HG02588 (cell line): ENCODE results near the gene GCK.

Experiments used
- ATAC-seq: cut with Tn5 transposase; IDR thresholded peaks from one replicate; pipeline ENCODE4 v1.9.1; 2021; ENCODE audit warnings: mild to moderate bottlenecking, moderate library complexity; ENCODE audit not compliant: unreplicated experiment

GCK gene

GRCh38 chr7:44124822-44125202 lies 64.4 kb downstream of the GCK start:
- no peak for ATAC-seq

GRCh38 chr7:44123190-44124003 lies 65.8 kb downstream of the GCK start, which contains the start of gene POLD2:
TSS of gene POLD2 (minus strand) at chr7:44123548. CDS start at chr7:44122053, 1,495 bp downstream.
- ATAC-seq, result peak; percentile 98

- ATAC-seq, result no peak
Measured at GRCh38 chr7:44122529-44122928, 66.7 kb downstream of the GCK start.

GRCh38 chr7:44121761-44122420 lies 67.3 kb downstream of the GCK start:
- no peak for ATAC-seq

GRCh38 chr7:44120395-44120794 lies 68.8 kb downstream of the GCK start:
- no peak for ATAC-seq

- no peak for ATAC-seq
Measured at GRCh38 chr7:44119829-44120380, 69.3 kb downstream of the GCK start.

GRCh38 chr7:44117801-44118429 lies 71.3 kb downstream of the GCK start:
- ATAC-seq, result no peak

GRCh38 chr7:44116789-44117666 lies 72.2 kb downstream of the GCK start:
- no peak for ATAC-seq

GRCh38 chr7:44116087-44116788 lies 73.0 kb downstream of the GCK start:
- no peak for ATAC-seq

- ATAC-seq, result no peak
Measured at GRCh38 chr7:44114586-44115310, 74.5 kb downstream of the GCK start.

- no peak for ATAC-seq
Measured at GRCh38 chr7:44113764-44114354, 75.4 kb downstream of the GCK start.

- ATAC-seq, result no peak
Measured at GRCh38 chr7:44112997-44113763, 76.1 kb downstream of the GCK start.

GRCh38 chr7:44112231-44112996 lies 76.8 kb downstream of the GCK start:
- no peak for ATAC-seq

GRCh38 chr7:44111761-44112160 lies 77.5 kb downstream of the GCK start:
- no peak for ATAC-seq

GRCh38 chr7:44110719-44111635 lies 78.3 kb downstream of the GCK start:
- no peak for ATAC-seq

GRCh38 chr7:44109991-44110390 lies 79.2 kb downstream of the GCK start:
- no peak for ATAC-seq
